ENCODE data around the gene CD4. TPM values are rescaled to one million over a fixed set of nuclear protein-coding genes. Genes with fewer than 3 reads are reported as not detected.

CD4 gene
- total RNA-seq, 1 experiment from 2014 or later = 0.42 TPM

DNA sequence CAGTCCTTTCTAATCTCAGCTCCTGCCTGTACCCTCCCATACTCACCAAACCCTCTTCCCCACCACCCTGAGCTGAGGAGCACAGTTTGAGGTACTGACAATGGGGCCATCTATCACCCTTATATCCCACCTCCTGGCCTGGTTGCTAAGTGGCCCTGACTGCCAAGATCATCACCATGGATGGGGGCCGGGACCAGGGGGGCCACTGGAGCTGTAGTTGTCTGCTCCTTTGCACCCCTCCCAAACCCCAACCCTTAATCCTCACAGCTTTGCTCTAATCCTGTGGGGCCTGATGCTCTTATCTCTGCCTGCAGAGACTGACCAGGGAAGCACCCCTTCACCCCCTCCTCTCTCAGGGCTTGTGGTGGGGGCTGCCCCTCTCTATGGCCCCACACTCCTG, 51.0 kb downstream of the CD4 start:
- no peak for ATAC-seq
- TF ChIP-seq, protein P1, sequence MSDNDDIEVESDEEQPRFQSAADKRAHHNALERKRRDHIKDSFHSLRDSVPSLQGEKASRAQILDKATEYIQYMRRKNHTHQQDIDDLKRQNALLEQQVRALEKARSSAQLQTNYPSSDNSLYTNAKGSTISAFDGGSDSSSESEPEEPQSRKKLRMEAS (IDR thresholded peaks at IDR 0.05) = no peak
- TF ChIP-seq, protein P2, sequence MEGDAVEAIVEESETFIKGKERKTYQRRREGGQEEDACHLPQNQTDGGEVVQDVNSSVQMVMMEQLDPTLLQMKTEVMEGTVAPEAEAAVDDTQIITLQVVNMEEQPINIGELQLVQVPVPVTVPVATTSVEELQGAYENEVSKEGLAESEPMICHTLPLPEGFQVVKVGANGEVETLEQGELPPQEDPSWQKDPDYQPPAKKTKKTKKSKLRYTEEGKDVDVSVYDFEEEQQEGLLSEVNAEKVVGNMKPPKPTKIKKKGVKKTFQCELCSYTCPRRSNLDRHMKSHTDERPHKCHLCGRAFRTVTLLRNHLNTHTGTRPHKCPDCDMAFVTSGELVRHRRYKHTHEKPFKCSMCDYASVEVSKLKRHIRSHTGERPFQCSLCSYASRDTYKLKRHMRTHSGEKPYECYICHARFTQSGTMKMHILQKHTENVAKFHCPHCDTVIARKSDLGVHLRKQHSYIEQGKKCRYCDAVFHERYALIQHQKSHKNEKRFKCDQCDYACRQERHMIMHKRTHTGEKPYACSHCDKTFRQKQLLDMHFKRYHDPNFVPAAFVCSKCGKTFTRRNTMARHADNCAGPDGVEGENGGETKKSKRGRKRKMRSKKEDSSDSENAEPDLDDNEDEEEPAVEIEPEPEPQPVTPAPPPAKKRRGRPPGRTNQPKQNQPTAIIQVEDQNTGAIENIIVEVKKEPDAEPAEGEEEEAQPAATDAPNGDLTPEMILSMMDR (IDR thresholded peaks at IDR 0.05 in 2 of 3, conservative IDR thresholded peaks at IDR 0.05 in 1 of 3; ENCODE audit: borderline replicate concordance in 1 of 3, insufficient read depth in 1 of 3, low read depth in 2 of 3, low read length in 2 of 3) = no peak
- TF ChIP-seq EZH2phosphoT487 (IDR thresholded peaks at IDR 0.05; ENCODE audit: borderline replicate concordance) (no peak), CEBPB (IDR thresholded peaks at IDR 0.05; ENCODE audit: low read depth) (no peak), ZFX (IDR thresholded peaks at IDR 0.05) (no peak), YY1 (IDR thresholded peaks at IDR 0.05; ENCODE audit: extremely low read depth, insufficient replicate concordance, low read depth, low read length) (no peak), ELF1 (IDR thresholded peaks at IDR 0.05; ENCODE audit: borderline replicate concordance, low read depth) (no peak), TCF7L2 (IDR thresholded peaks at IDR 0.05; ENCODE audit: borderline replicate concordance, extremely low read depth, insufficient read depth, insufficient read length) (no peak), EGR1 (IDR thresholded peaks at IDR 0.05; ENCODE audit: low read depth) (no peak), RAD21 (IDR thresholded peaks at IDR 0.05; ENCODE audit: low read depth) (no peak), SP1 (IDR thresholded peaks at IDR 0.05; ENCODE audit: low read depth) (no peak)
- TF ChIP-seq, protein P3, sequence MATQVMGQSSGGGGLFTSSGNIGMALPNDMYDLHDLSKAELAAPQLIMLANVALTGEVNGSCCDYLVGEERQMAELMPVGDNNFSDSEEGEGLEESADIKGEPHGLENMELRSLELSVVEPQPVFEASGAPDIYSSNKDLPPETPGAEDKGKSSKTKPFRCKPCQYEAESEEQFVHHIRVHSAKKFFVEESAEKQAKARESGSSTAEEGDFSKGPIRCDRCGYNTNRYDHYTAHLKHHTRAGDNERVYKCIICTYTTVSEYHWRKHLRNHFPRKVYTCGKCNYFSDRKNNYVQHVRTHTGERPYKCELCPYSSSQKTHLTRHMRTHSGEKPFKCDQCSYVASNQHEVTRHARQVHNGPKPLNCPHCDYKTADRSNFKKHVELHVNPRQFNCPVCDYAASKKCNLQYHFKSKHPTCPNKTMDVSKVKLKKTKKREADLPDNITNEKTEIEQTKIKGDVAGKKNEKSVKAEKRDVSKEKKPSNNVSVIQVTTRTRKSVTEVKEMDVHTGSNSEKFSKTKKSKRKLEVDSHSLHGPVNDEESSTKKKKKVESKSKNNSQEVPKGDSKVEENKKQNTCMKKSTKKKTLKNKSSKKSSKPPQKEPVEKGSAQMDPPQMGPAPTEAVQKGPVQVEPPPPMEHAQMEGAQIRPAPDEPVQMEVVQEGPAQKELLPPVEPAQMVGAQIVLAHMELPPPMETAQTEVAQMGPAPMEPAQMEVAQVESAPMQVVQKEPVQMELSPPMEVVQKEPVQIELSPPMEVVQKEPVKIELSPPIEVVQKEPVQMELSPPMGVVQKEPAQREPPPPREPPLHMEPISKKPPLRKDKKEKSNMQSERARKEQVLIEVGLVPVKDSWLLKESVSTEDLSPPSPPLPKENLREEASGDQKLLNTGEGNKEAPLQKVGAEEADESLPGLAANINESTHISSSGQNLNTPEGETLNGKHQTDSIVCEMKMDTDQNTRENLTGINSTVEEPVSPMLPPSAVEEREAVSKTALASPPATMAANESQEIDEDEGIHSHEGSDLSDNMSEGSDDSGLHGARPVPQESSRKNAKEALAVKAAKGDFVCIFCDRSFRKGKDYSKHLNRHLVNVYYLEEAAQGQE (IDR thresholded peaks at IDR 0.05; ENCODE audit: low read depth) = no peak
- Histone ChIP-seq H3K9me2 (ENCODE audit: insufficient read depth) (no peaks in the 10 kb centered on the region), H3K4me1 (ENCODE audit: control insufficient read depth in 1 of 2, insufficient read depth in 2 of 2, low read length in 2 of 2) (peaks cover 0 to 8% of the 10 kb centered on the region in 2 experiments; a peak in 2 of 4 replicates), H3K36me3 (ENCODE audit: control insufficient read depth in 1 of 2, insufficient read depth in 2 of 2, low read length in 2 of 2) (peaks cover 8 to 14% of the 10 kb centered on the region in 2 experiments; a peak in 3 of 4 replicates), H3K79me2 (ENCODE audit: insufficient read depth, low read length) (no peaks in the 10 kb centered on the region), H3K27ac (ENCODE audit: low read depth, low read length) (no peak overlapping the region), H3K27me3 (ENCODE audit: insufficient read depth, low read length) (no peaks in the 10 kb centered on the region), H3K4me2 (ENCODE audit: low read length) (no peak overlapping the region), H2AFZ (ENCODE audit: low read depth, low read length, poor library complexity, severe bottlenecking) (no peak overlapping the region), H3K9me3 (ENCODE audit: control insufficient read depth in 1 of 2, insufficient read depth in 1 of 2, low read depth in 1 of 2, low read length in 2 of 2) (no peaks in the 10 kb centered on the region), H4K20me1 (ENCODE audit: insufficient read depth) (no peaks in the 10 kb centered on the region), H3K4me3 (replicated peaks in 1 of 2; ENCODE audit: low read depth in 1 of 2, low read length in 2 of 2) (no peak overlapping the region), H3K9ac (ENCODE audit: low read length) (no peak overlapping the region)
- BruUV-seq (replicated peaks) = no TSS peak
- ChIA-PET CTCF (no interaction called here), RAD21 (ENCODE audit: low non-redundant PET in 1 of 2, low total read pairs in 2 of 2, uncharacterized antibody in 2 of 2, unreplicated experiment in 2 of 2) (no interaction called here), POLR2A (interaction anchor here (1.4 to 4.4 kb wide), 2 partner anchors 11 kb away, joined by 3 to 19 read pairs; partner anchors contain the start of genes CDCA3 and USP5)
- intact Hi-C loops (cut with micrococcal nuclease) = no loop called here
- DNase-seq (ENCODE audit: low read depth, low spot score) = no peak
